Aorta (tissue), 5 donors: Measurements from ENCODE around the gene SLC9A9. TPM values are rescaled to one million over a fixed set of nuclear protein-coding genes. Genes with fewer than 3 reads are reported as not detected.

Source experiments
- ATAC-seq: fragments of 200-7000 bp; cut with Tn5 transposase; one replicate; pipeline ENCODE4 v1.9.1; 2022; ENCODE audit warnings: moderate library complexity; ENCODE audit not compliant: low FRiP score
- DNase-seq, 2 donors: peaks; one replicate each; pipeline ENCODE4 v3.0.0-alpha.2; 2020
- H3K27ac ChIP-seq, 2 donors: one replicate each; pipeline ENCODE4 v1.5.1; 2013; ENCODE audit warnings: low read length in 2 of 2, mild to moderate bottlenecking in 2 of 2, moderate library complexity in 2 of 2, control low read depth in 1 of 2, inconsistent platforms in 1 of 2, low read depth in 1 of 2
- H3K27me3 ChIP-seq, 2 donors: one replicate each; pipeline ENCODE4 v1.6.1; 2013; ENCODE audit warnings: control low read depth in 1 of 2, low read length in 1 of 2, mild to moderate bottlenecking in 1 of 2, moderate library complexity in 1 of 2; ENCODE audit not compliant: insufficient read depth in 2 of 2, control insufficient read depth in 1 of 2
- H3K36me3 ChIP-seq, 2 donors: one replicate each; pipeline ENCODE4 v1.6.1; 2013; ENCODE audit warnings: control low read depth in 1 of 2, low read length in 1 of 2, mild to moderate bottlenecking in 1 of 2; ENCODE audit not compliant: insufficient read depth in 2 of 2, control insufficient read depth in 1 of 2
- H3K4me1 ChIP-seq, 2 donors: one replicate each; pipeline ENCODE4 v1.6.1; 2013; ENCODE audit warnings: low read length in 2 of 2, control low read depth in 1 of 2, mild to moderate bottlenecking in 1 of 2, moderate library complexity in 1 of 2; ENCODE audit not compliant: insufficient read depth in 2 of 2, control insufficient read depth in 1 of 2
- H3K4me3 ChIP-seq, 2 donors: one replicate each; pipeline ENCODE4 v1.5.1; 2013; ENCODE audit warnings: low read length in 2 of 2, control low read depth in 1 of 2, mild to moderate bottlenecking in 1 of 2
- H3K9me3 ChIP-seq: one replicate; pipeline ENCODE4 v1.6.1; 2013; ENCODE audit warnings: mild to moderate bottlenecking, low read length; ENCODE audit not compliant: control insufficient read depth
- WGBS, 2 donors: extraction: QIAGEN DNeasy Blood & Tissue Kit; methylation state at CpG; one replicate each; pipeline ENCODE4 v1.1.7; 2013; 5-methylcytosine and 5-hydroxymethylcytosine counted together
- intact Hi-C, 2 donors: fragments of 100-400 bp; cut with DNase I; formaldehyde crosslinking; loops; one replicate each; pipeline versions ENCODE4 v1.14.2 to v1.15.0; 2022
- polyA plus RNA-seq, 2 donors: library from polyadenylated mRNA; stranded (reverse); fragments of 200-250 nt; gene quantifications; one replicate each; pipeline ENCODE4 v1.2.3, GENCODE V29; 2013
- total RNA-seq, 2 donors: library from RNA; stranded (reverse); fragmentation: NEBNext Ultra II Directional; extraction: Animal tissue kit (Norgen Biotek cat#: 25700); gene quantifications; one replicate each; pipeline ENCODE4 v1.2.1, GENCODE V29; 2021
- donor health status: healthy with polysubstance abuse.
- donor health status: Bipolar disorder and iron deficiency.
- donor health status: DM: no; HTN: no; CAD: no.
- donor health status: DM: no; HTN: no; CAD: no.
- donor health status: DM: yes; HTN: yes; CAD: no.

SLC9A9 gene
- total and polyA plus RNA-seq, 4 donors: 7.3 to 45.8 (median 12.5) TPM

- no peaks in the 10 kb centered on the region for H3K9me3 ChIP-seq
- ATAC-seq (no peak), DNase-seq (no peak)
- H3K4me1 ChIP-seq: no peaks in the 10 kb centered on the region
- H3K36me3 ChIP-seq: no peaks in the 10 kb centered on the region
- 95 to 97% methylated on average over 6 of the region's 6 CpGs for WGBS, 2 donors
- H3K27me3 ChIP-seq: no peaks in the 10 kb centered on the region
- no peak overlapping the region for H3K27ac ChIP-seq
- H3K4me3 ChIP-seq: no peak overlapping the region
- intact Hi-C loops: no loop called here
These were observed 266.1 kb downstream of the SLC9A9 start for GRCh38 chr3:143581972-143582722.

DNA sequence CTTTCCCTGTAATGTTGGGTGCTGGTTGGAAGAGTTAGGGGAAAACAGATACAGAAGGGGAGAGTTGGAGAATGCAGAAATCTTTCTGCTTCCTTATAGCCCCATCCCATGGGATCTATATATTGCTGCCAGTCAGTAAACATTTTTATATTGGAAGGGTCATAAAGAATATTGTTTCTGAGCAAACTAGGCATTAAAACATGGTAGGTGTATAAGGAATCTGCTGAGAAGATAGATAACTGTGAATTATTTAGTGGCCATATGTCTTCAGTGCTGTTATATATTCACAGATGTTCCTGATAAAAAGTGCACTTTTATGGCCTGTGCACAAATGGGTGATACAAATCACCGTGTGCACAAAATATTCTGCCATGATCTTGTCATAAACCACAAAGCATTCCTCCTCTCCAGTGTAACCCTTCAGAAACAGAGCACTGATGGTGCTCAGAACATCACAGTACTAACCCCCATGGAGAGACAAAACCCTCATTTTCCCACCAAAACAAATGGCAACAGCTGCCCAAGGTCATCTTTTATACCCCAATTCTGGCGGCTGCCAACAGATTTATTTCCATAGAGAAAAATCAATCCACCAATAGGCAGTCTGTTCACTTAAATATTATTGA is 269.3 kb downstream of the SLC9A9 start:
- Histone ChIP-seq H3K36me3 (no peaks in the 10 kb centered on the region), H3K27me3 (no peaks in the 10 kb centered on the region), H3K9me3 (no peaks in the 10 kb centered on the region), H3K27ac (no peak overlapping the region), H3K4me3 (no peak overlapping the region), H3K4me1 (no peaks in the 10 kb centered on the region)
- intact Hi-C loops: no loop called here
- no peak for DNase-seq
- no peak for ATAC-seq
- 69 to 76% methylated on average over 2 of the region's 2 CpGs for WGBS, 2 donors

DNA sequence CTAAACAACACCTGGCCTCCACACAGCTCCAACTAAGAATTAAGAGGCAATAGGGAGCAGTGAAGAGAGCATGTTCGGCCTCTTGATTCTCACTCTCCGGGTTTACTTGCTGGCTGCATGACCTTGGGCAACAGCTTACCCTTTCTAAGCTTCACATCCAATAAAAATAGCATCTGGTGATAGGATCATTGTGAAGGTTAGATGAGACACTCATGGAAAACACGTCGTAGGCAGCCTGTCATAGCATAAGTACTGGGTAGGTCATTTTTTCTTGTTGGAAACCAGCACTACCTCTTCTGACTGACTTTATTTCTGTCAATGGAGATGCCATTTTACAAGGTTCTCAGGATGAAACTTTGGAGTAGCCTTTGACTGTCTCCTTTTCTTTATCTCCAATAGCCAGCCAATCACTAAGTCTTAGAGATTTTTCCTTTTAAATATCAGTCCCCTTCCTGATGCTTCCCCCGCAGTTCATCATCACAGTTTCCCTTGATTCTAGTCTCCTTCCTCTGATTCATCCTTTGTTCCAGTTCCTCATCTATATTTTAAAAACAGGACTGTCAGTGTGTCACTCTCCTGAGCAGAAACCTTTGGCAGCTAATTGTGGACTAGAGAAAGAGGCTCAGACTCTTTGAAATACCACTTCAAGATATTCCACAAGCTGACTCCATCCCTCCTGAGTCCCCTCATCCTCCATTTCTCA is 271.5 kb downstream of the SLC9A9 start:
- ATAC-seq (no peak), DNase-seq (no peak)
- Histone ChIP-seq H3K36me3 (no peaks in the 10 kb centered on the region), H3K9me3 (no peaks in the 10 kb centered on the region), H3K4me1 (no peaks in the 10 kb centered on the region), H3K27me3 (no peaks in the 10 kb centered on the region), H3K4me3 (no peak overlapping the region), H3K27ac (peak overlapping the region in 1 of 2 donors; percentile 17)
- intact Hi-C loops: no loop called here
- WGBS, 2 donors: 94 to 96% methylated on average over 5 of the region's 5 CpGs

- Histone ChIP-seq H3K36me3 (peaks cover 0 to 2% of the 10 kb centered on the region in 2 donors), H3K27me3 (no peaks in the 10 kb centered on the region), H3K4me3 (no peak overlapping the region), H3K9me3 (no peaks in the 10 kb centered on the region), H3K4me1 (no peaks in the 10 kb centered on the region), H3K27ac (no peak overlapping the region)
- WGBS, 2 donors: 91 to 92% methylated on average over 1 of the region's 1 CpG
- intact Hi-C loops: no loop called here
- no peak for DNase-seq
- no peak for ATAC-seq
These were observed 273.3 kb downstream of the SLC9A9 start for GRCh38 chr3:143574933-143575332.

DNA sequence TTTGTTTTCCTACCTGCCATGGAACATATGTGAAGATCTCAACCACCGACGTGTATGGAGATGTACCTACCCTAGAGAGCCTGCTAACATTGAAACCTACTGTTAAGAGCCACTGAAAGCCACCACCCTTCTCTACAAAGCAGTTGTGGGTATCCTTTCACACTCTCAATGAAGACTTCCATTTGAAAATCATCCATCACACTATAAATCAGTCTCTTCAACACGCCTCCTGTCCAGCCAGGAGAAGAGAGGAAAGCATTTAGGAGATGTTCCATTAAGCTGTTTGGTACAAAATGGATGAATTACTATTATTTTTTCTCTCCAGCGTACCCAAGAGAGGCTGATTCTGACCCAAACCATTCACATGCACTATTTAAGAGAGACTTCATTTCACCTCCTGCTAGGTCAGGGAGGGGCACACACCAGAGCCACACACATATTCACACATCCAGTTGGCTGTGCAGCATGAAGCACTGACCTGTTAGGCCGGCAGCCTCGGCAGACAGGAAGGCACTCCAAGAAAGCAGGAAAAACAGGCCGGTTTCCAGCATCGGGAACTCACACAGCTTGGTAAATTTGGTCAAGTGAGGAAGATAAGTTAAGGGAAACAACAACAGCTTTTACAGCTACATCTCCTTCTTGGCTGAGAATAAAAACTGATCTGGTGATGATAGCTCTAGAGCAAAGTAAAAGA is 274.5 kb downstream of the SLC9A9 start:
- intact Hi-C loops: no loop called here
- peaks cover 0 to 2% of the 10 kb centered on the region in 2 donors for H3K36me3 ChIP-seq
- H3K4me1 ChIP-seq: no peaks in the 10 kb centered on the region
- no peak overlapping the region for H3K27ac ChIP-seq
- no peak for DNase-seq
- no peaks in the 10 kb centered on the region for H3K27me3 ChIP-seq
- H3K4me3 ChIP-seq: no peak overlapping the region
- no peak for ATAC-seq
- no peaks in the 10 kb centered on the region for H3K9me3 ChIP-seq
- 86 to 89% methylated on average over 8 of the region's 8 CpGs for WGBS, 2 donors

GRCh38 chr3:143571548-143571947 is 276.7 kb downstream of the SLC9A9 start:
- Histone ChIP-seq H3K4me3 (no peak overlapping the region), H3K27ac (no peak overlapping the region), H3K27me3 (no peaks in the 10 kb centered on the region), H3K9me3 (no peaks in the 10 kb centered on the region), H3K36me3 (peaks cover 0 to 2% of the 10 kb centered on the region in 2 donors), H3K4me1 (no peaks in the 10 kb centered on the region)
- WGBS, 2 donors: 89 to 97% methylated on average over 1 of the region's 1 CpG
- DNase-seq (no peak), ATAC-seq (no peak)
- intact Hi-C loops: no loop called here

DNA sequence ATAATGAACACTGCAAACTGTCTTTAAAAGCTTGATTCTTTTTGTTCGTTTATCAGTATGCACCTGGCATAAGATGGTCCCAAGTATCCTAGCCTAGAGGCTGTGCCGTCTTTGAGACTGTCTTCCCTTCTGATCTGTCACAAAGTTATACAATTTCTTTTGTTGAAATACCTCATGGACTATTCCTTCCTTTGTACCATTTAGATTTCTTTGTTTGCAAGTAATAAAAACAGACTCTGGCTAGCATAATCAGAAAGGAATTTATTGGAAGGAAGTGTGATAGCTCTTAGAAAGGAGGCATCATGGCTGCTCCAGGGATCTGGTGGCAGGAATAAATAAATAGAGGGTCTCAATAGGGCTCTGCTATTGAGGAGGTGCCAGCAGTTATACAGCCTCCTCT is 280.4 kb downstream of the SLC9A9 start:
- WGBS, 2 donors: 77 to 87% methylated on average over 2 of the region's 2 CpGs
- Histone ChIP-seq H3K9me3 (no peaks in the 10 kb centered on the region), H3K4me3 (no peak overlapping the region), H3K27me3 (no peaks in the 10 kb centered on the region), H3K4me1 (no peaks in the 10 kb centered on the region), H3K27ac (no peak overlapping the region), H3K36me3 (peaks cover 0 to 2% of the 10 kb centered on the region in 2 donors)
- ATAC-seq: no peak
- intact Hi-C loops: no loop called here
- DNase-seq: no peak

DNA sequence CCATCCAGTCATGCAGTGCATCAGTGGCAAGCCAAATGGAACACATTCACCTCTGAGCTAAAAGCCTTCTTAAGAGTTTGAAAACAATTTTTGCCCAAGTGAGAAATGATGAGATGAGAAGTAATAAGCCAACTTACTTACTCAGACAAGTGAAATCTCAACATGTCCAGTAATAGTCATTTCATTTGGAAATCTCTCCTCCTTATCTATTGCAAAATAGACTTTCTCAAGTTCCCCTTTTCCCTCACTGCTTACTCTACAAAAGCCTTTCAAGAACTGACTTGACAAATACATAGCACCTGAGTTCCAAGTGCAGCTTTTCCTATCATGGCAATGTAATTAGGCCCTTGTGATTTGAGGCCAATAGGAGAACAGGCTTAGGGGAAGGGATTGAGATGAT is 282.3 kb downstream of the SLC9A9 start:
- no peaks in the 10 kb centered on the region for H3K4me1 ChIP-seq
- DNase-seq: no peak
- no peaks in the 10 kb centered on the region for H3K9me3 ChIP-seq
- intact Hi-C loops: no loop called here
- peaks cover 0 to 1% of the 10 kb centered on the region in 2 donors for H3K36me3 ChIP-seq
- no peak overlapping the region for H3K4me3 ChIP-seq
- no peaks in the 10 kb centered on the region for H3K27me3 ChIP-seq
- H3K27ac ChIP-seq: no peak overlapping the region
- no peak for ATAC-seq
